Right lobe of liver (tissue), 4 donors: Measurements from ENCODE around the gene LYPD4.

ENCODE experiments used
- POLR2A ChIP-seq: fragments of 450-650 bp; IDR thresholded peaks from one replicate; pipeline ENCODE4 v1.6.1; 2017; ENCODE audit warnings: antibody characterized with exemption, mild to moderate bottlenecking
- TF ChIP-seq, protein P1 (sequence below), 4 donors: fragments of 200-600 bp in 3 of 4; fragments of 450-650 bp in 1 of 4; IDR thresholded peaks; one replicate each; pipeline versions ENCODE4 v1.5.1 to v1.8.0; 2016 to 2022; ENCODE audit warnings: antibody characterized with exemption in 4 of 4, mild to moderate bottlenecking in 2 of 4
- donor health status: DM: no; HTN: no; CAD: no.
- donor health status: DM: no; HTN: no; CAD: no.
- donor health status: DM: no; HTN: yes; CAD: no.

DNA sequence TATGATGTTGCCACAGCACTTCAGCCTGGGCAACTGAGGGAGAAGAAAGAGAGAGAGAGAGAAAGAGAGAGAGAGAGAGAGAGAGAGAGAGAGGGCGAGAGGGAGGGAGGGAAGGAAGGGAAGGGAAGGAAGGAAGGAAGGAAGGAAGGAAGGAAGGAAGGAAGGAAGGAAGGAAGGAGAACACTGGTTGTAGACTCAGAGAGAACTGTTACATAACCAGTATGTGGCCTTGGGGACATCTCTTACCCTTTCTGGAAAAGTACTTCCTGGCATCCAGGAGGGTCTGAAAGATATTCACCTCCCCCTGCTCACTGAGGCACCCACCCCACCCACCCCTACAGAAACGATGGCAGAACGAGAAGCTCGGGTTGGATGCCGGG lies 35.8 kb upstream of the LYPD4 start:
- TF ChIP-seq POLR2A, result no peak
- TF ChIP-seq, protein P1, sequence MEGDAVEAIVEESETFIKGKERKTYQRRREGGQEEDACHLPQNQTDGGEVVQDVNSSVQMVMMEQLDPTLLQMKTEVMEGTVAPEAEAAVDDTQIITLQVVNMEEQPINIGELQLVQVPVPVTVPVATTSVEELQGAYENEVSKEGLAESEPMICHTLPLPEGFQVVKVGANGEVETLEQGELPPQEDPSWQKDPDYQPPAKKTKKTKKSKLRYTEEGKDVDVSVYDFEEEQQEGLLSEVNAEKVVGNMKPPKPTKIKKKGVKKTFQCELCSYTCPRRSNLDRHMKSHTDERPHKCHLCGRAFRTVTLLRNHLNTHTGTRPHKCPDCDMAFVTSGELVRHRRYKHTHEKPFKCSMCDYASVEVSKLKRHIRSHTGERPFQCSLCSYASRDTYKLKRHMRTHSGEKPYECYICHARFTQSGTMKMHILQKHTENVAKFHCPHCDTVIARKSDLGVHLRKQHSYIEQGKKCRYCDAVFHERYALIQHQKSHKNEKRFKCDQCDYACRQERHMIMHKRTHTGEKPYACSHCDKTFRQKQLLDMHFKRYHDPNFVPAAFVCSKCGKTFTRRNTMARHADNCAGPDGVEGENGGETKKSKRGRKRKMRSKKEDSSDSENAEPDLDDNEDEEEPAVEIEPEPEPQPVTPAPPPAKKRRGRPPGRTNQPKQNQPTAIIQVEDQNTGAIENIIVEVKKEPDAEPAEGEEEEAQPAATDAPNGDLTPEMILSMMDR (IDR thresholded peaks at IDR 0.05), result no peak
